ENCODE data around the gene CAP1. TPM values are rescaled to one million over a fixed set of nuclear protein-coding genes. Genes with fewer than 3 reads are reported as not detected.
A peak's percentile ranks its signal among the peaks of the same experiment; 100 is the strongest.

The CAP1 gene
- total and polyA plus RNA-seq, 10 of the 15 experiments (the other 5 are each of a cell fraction or from before 2014, with no cell fraction given) = 360 to 500 (median 431) TPM

GRCh38 chr1:40039245-40039756, 1.2 kb upstream of the CAP1 start (continued):
- TF ChIP-seq ZNF687 (IDR thresholded peaks at IDR 0.05) (peak; percentile 66), POU2F2 (IDR thresholded peaks at IDR 0.05; ENCODE audit: borderline replicate concordance, low read depth, low read length) (0 out of 3 replicates have a peak, but pooled peaks have one; percentile 12)

- Histone ChIP-seq H3K79me2 (ENCODE audit: control insufficient read depth, insufficient read depth, low read length) (peaks cover 47% of the 10 kb centered on the region), H3K9me3 (replicated peaks; ENCODE audit: control insufficient read depth, insufficient read depth, low read length) (no peaks in the 10 kb centered on the region), H3K4me3 (peak overlapping the region; percentile 92), H3K27me3 (replicated peaks in 1 of 2; ENCODE audit: control insufficient read depth in 2 of 2, insufficient read depth in 2 of 2, low read length in 1 of 2) (no peaks in the 10 kb centered on the region), H3K9ac (ENCODE audit: control insufficient read depth, insufficient read depth, low read length) (peak overlapping the region; percentile 100), H3K4me1 (ENCODE audit: control insufficient read depth, insufficient read depth, low read length) (peaks cover 11% of the 10 kb centered on the region), H4K20me1 (ENCODE audit: control insufficient read depth, insufficient read depth) (peaks cover 3% of the 10 kb centered on the region; the same call in 1 of the 2 replicates), H3K27ac (ENCODE audit: control insufficient read depth, insufficient read depth) (peak overlapping the region; percentile 100), H3K36me3 (ENCODE audit: control insufficient read depth in 2 of 2, insufficient read depth in 2 of 2, low read length in 1 of 2) (peaks cover 0 to 14% of the 10 kb centered on the region in 2 experiments; a peak in 1 of 4 replicates), H3K4me2 (ENCODE audit: control insufficient read depth, insufficient read depth) (peak overlapping the region; percentile 79), H2AFZ (ENCODE audit: control insufficient read depth, low read depth, low read length) (peak overlapping the region; percentile 49)
- ATAC-seq (peak; percentile 85), DNase-seq (ENCODE audit: low read depth, low spot score) (peak; percentile 81), FAIRE-seq (no peak)
- intact Hi-C loops (cut with micrococcal nuclease; ENCODE audit: unreplicated experiment) = no loop called here
- WGBS (ENCODE audit: insufficient coverage, insufficient replicate concordance, low lambda C conversion rate, missing lambda C conversion rate) = under 1% methylated on average over 51 of the region's 52 CpGs
- BruUV-seq (replicated peaks) = no TSS peak
- SMC1A ChIA-PET (ENCODE audit: uncharacterized antibody, unreplicated experiment) = interaction anchor here (0.6 to 4.7 kb wide), 25 partner anchors 8 to 299 kb away, joined by 3 to 25 read pairs (median 4); no protein-coding TSS in a partner anchor
- CTCF ChIA-PET = interaction anchor here (0.7 to 4.6 kb wide), 15 partner anchors 10 to 275 kb away, joined by 3 to 31 read pairs (median 5); no protein-coding TSS in a partner anchor
- RAD21 ChIA-PET (ENCODE audit: unreplicated experiment) = interaction anchor here (0.6 to 2.5 kb wide), 16 partner anchors 10 to 298 kb away, joined by 3 to 20 read pairs (median 4); no protein-coding TSS in a partner anchor
- in situ Hi-C loops (cut with MboI) = loop anchor here (5.0 kb wide), 1 partner anchor 118 kb away; no protein-coding TSS in a partner anchor
- POLR2A ChIA-PET = interaction anchor here (0.5 to 4.1 kb wide), 16 partner anchors 10 to 410 kb away, joined by 3 to 25 read pairs (median 4); partner anchors contain the start of gene ZFP69B
- TF ChIP-seq LARP7 (IDR thresholded peaks at IDR 0.05) (peak; percentile 81), TCF7 (IDR thresholded peaks at IDR 0.05; ENCODE audit: borderline replicate concordance) (no peak), ZSCAN29 (IDR thresholded peaks at IDR 0.05) (no peak), BCL11A (IDR thresholded peaks at IDR 0.05; ENCODE audit: low read depth, low read length) (no peak; the same call in 1 of the 2 replicates), BCL3 (IDR thresholded peaks at IDR 0.05; ENCODE audit: borderline replicate concordance, insufficient read depth, low read depth, low read length, poor library complexity, severe bottlenecking) (peak; percentile 8), MTA2 (IDR thresholded peaks at IDR 0.05; ENCODE audit: low read depth) (no peak), TCF12 (IDR thresholded peaks at IDR 0.05; ENCODE audit: low read depth, low read length) (peak; percentile 47; the same call in 1 of the 2 replicates), KLF5 (IDR thresholded peaks at IDR 0.05; ENCODE audit: partially characterized antibody) (peak; percentile 64), IRF4 (IDR thresholded peaks at IDR 0.05; ENCODE audit: low read depth, low read length) (peak; percentile 40; the same call in 1 of the 2 replicates), ZBED1 (IDR thresholded peaks at IDR 0.05; ENCODE audit: borderline replicate concordance) (peak; percentile 79; the same call in 1 of the 2 replicates)
Observed at GRCh38 chr1:40039757-40040510, 595 bp upstream of the CAP1 start.
